PC-3 (cell line): ENCODE data around the gene TMEM214. TPM values are rescaled to one million over a fixed set of nuclear protein-coding genes. Genes with fewer than 3 reads are reported as not detected.
"Not testable (repeated sequence)": the region's sequence is repeated elsewhere in the genome, so short reads cannot be mapped to it uniquely, and the experiment has no call there.

Experiments used
- ATAC-seq: fragments of 200-7000 bp; cut with Tn5 transposase; 2 replicates; pipeline ENCODE4 v1.9.1; 2020; ENCODE audit warnings: mild to moderate bottlenecking, moderate library complexity
- BruUV-seq: library from RNA; stranded (reverse); fragments of 400-500 nt; replicated peaks from 2 replicates; lab custom pipeline; 2021; lab: Mats Ljungman, UMichigan
- CTCF ChIA-PET: fragments of 300-600 bp; sonication (Branson Sonifier 250); formaldehyde crosslinking; loops from one replicate; lab custom pipeline; 2022; ENCODE audit warnings: antibody characterized with exemption; lab: Charles Lee
- POLR2A ChIA-PET: fragments of 300-600 bp; sonication (Branson Sonifier 250); formaldehyde crosslinking; loops from one replicate; lab custom pipeline; 2022; ENCODE audit warnings: antibody characterized with exemption; ENCODE audit not compliant: unreplicated experiment; lab: Charles Lee
- DNase-seq: peaks from one replicate; pipeline ENCODE4 v3.0.0-alpha.2; 2015
- H2AFZ ChIP-seq: fragments of 300-600 bp; sonication (generic); 2 replicates; pipeline ENCODE4 v1.6.0; 2016; ENCODE audit warnings: antibody characterized with exemption, low read length
- H3F3A ChIP-seq: fragments of 300-600 bp; sonication (generic); one replicate; pipeline ENCODE4 v1.6.0; 2017; ENCODE audit warnings: antibody characterized with exemption, low read length, control low read depth, mild to moderate bottlenecking; ENCODE audit not compliant: unreplicated experiment
- H3K27ac ChIP-seq: fragments of 300-600 bp; sonication (generic); 2 replicates; pipeline ENCODE4 v1.5.1; 2016; ENCODE audit warnings: mild to moderate bottlenecking, low read length
- H3K27me3 ChIP-seq: fragments of 300-600 bp; sonication (generic); 2 replicates; pipeline ENCODE4 v1.6.1; 2016; ENCODE audit warnings: low read length, mixed read lengths
- H3K36me3 ChIP-seq: fragments of 300-600 bp; sonication (generic); 2 replicates; pipeline ENCODE4 v1.6.1; 2016; ENCODE audit warnings: low read depth, mixed run types, low read length, mixed read lengths
- H3K4me1 ChIP-seq: fragments of 300-600 bp; sonication (generic); 2 replicates; pipeline ENCODE4 v1.5.1; 2016; ENCODE audit warnings: low read length; ENCODE audit not compliant: insufficient read depth
- H3K4me2 ChIP-seq: fragments of 300-600 bp; sonication (generic); 2 replicates; pipeline ENCODE4 v1.6.0; 2016; ENCODE audit warnings: low read length
- H3K4me3 ChIP-seq: fragments of 300-600 bp; sonication (generic); 2 replicates; pipeline ENCODE4 v1.5.1; 2016; ENCODE audit warnings: mild to moderate bottlenecking, low read length, mixed read lengths
- H3K79me2 ChIP-seq: fragments of 300-600 bp; sonication (generic); 2 replicates; pipeline ENCODE4 v1.6.1; 2017; ENCODE audit warnings: low read length, mixed read lengths
- H3K9ac ChIP-seq: fragments of 300-600 bp; sonication (generic); 2 replicates; pipeline ENCODE4 v1.6.0; 2016; ENCODE audit warnings: mild to moderate bottlenecking, low read length
- H3K9me2 ChIP-seq: fragments of 300-600 bp; sonication (generic); replicated peaks from 2 replicates; pipeline ENCODE4 v1.6.1; 2016; ENCODE audit warnings: mixed run types, low read length, mixed read lengths
- H3K9me3 ChIP-seq: fragments of 300-600 bp; sonication (generic); 2 replicates; pipeline ENCODE4 v1.6.1; 2016; ENCODE audit warnings: low read length, mixed read lengths
- H4K20me1 ChIP-seq: fragments of 300-600 bp; sonication (generic); 2 replicates; pipeline ENCODE4 v1.6.1; 2016; ENCODE audit warnings: low read length, mixed read lengths
- EZH2 ChIP-seq: fragments of 300-600 bp; sonication (generic); IDR thresholded peaks from one replicate; pipeline ENCODE4 v1.6.1; 2017; ENCODE audit warnings: antibody characterized with exemption, mild to moderate bottlenecking, low read length; ENCODE audit not compliant: unreplicated experiment
- EZH2phosphoT487 ChIP-seq: fragments of 300-600 bp; sonication (generic); IDR thresholded peaks from 2 replicates; pipeline ENCODE4 v1.6.1; 2018; ENCODE audit warnings: mild to moderate bottlenecking, antibody characterized with exemption, low read length, borderline replicate concordance
- intact Hi-C: fragments of 100-400 bp; cut with micrococcal nuclease; formaldehyde crosslinking; loops from 2 replicates; pipeline ENCODE4 v1.9.0; 2023
- total RNA-seq: library from RNA; depleted of rRNA; stranded (reverse); fragments of >200 nt; gene quantifications from 2 replicates; pipeline ENCODE4 v1.2.3, GENCODE V29; 2014
- TF ChIP-seq, protein P1 (sequence below): fragments of 300-600 bp; sonication (generic); conservative IDR thresholded peaks from 2 replicates; pipeline ENCODE4 v1.5.1; 2017; ENCODE audit warnings: antibody characterized with exemption, low read depth, mild to moderate bottlenecking, low read length

The TMEM214 gene
- total RNA-seq, 1 experiment from 2014 or later = 43.0 TPM

DNA sequence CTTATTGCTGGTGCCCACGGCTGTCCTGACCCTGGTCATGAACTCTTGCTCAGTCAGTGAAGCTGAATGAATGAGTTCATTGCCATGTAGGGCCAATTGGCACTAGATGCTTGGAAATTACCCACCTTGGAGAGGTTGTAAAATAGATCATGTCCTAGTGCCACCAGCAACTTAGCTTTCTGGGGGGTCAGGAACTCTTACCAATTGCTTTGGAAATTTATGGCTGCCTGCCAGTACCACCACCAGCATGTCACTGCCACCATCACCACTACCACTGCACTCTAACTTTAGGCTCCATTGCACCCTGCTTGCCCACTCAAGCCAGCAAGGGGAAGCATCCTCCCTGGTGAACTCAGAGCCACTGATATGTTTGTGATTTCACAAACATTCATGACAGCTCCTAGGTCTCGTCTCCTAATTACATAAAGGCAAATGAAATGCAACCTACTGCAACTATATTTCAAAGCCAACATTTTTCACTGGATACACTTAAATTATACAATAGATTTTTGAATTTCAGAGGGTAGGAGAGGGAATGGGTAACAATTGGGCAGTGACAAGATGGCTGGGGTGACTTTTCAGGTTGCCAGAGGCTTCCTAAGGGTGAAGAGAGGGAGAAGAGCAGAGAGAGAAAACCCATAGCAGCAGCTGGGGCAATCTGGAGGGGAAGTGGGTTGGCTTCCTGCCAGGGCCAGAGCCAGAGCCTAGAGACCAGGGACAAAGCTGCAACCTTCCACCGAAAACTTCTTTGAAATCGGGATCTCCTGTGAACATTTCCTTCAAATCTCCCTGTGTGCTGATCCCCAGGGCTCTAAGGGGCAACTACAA lies 42.2 kb downstream of the TMEM214 start:
- no peak for TF ChIP-seq EZH2
- TF ChIP-seq EZH2phosphoT487 = no peak
- TF ChIP-seq, protein P1, sequence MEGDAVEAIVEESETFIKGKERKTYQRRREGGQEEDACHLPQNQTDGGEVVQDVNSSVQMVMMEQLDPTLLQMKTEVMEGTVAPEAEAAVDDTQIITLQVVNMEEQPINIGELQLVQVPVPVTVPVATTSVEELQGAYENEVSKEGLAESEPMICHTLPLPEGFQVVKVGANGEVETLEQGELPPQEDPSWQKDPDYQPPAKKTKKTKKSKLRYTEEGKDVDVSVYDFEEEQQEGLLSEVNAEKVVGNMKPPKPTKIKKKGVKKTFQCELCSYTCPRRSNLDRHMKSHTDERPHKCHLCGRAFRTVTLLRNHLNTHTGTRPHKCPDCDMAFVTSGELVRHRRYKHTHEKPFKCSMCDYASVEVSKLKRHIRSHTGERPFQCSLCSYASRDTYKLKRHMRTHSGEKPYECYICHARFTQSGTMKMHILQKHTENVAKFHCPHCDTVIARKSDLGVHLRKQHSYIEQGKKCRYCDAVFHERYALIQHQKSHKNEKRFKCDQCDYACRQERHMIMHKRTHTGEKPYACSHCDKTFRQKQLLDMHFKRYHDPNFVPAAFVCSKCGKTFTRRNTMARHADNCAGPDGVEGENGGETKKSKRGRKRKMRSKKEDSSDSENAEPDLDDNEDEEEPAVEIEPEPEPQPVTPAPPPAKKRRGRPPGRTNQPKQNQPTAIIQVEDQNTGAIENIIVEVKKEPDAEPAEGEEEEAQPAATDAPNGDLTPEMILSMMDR = no peak
- H3K9ac ChIP-seq = no peak overlapping the region
- ATAC-seq = no peak
- ChIA-PET POLR2A (no interaction called here), CTCF (no interaction called here)
- BruUV-seq = no TSS peak
- H3K27ac ChIP-seq = no peak overlapping the region
- no peaks in the 10 kb centered on the region for H3K36me3 ChIP-seq
- no peaks in the 10 kb centered on the region for H4K20me1 ChIP-seq
- intact Hi-C loops = no loop called here
- no peak overlapping the region for H3K4me2 ChIP-seq
- no peak for DNase-seq
- H3K9me2 ChIP-seq = no peaks in the 10 kb centered on the region
- H3K79me2 ChIP-seq = peaks cover 15% of the 10 kb centered on the region
- no peak overlapping the region for H3K4me3 ChIP-seq
- no peak overlapping the region for H2AFZ ChIP-seq
- no peaks in the 10 kb centered on the region for H3F3A ChIP-seq
- H3K4me1 ChIP-seq = peaks cover 12% of the 10 kb centered on the region
- H3K27me3 ChIP-seq = no peaks in the 10 kb centered on the region
- H3K9me3 ChIP-seq = no peaks in the 10 kb centered on the region

GRCh38 chr2:27075566-27075871 lies 42.8 kb downstream of the TMEM214 start:
- H3K27me3 ChIP-seq, H3K36me3 ChIP-seq, H3K4me1 ChIP-seq, H3K27ac ChIP-seq, DNase-seq, H3K79me2 ChIP-seq, H4K20me1 ChIP-seq, H3K9ac ChIP-seq, H3K9me3 ChIP-seq, H3K4me3 ChIP-seq, H3K9me2 ChIP-seq, H2AFZ ChIP-seq, POLR2A ChIA-PET, CTCF ChIA-PET, H3F3A ChIP-seq, H3K4me2 ChIP-seq, BruUV-seq, ATAC-seq, intact Hi-C loops: not testable (repeated sequence)

- DNase-seq (no peak), ATAC-seq (no peak)
- CTCF ChIA-PET = no interaction called here
- no peak overlapping the region for H3K4me3 ChIP-seq
- intact Hi-C loops = no loop called here
- no peaks in the 10 kb centered on the region for H3K27me3 ChIP-seq
- H3K4me2 ChIP-seq = no peak overlapping the region
- H3F3A ChIP-seq = no peaks in the 10 kb centered on the region
- peaks cover under 1% of the 10 kb centered on the region for H3K79me2 ChIP-seq
- H3K9me3 ChIP-seq = no peaks in the 10 kb centered on the region
- BruUV-seq = no TSS peak
- peaks cover 6% of the 10 kb centered on the region for H3K4me1 ChIP-seq
- POLR2A ChIA-PET = no interaction called here
- H3K27ac ChIP-seq = no peak overlapping the region
- H2AFZ ChIP-seq = no peak overlapping the region
- H4K20me1 ChIP-seq = no peaks in the 10 kb centered on the region
- no peaks in the 10 kb centered on the region for H3K9me2 ChIP-seq
- no peak overlapping the region for H3K9ac ChIP-seq
- no peaks in the 10 kb centered on the region for H3K36me3 ChIP-seq
- TF ChIP-seq EZH2 (no peak), EZH2phosphoT487 (no peak)
- TF ChIP-seq, protein P1 = no peak
Observed at GRCh38 chr2:27076323-27076722, 43.6 kb downstream of the TMEM214 start.
